GM19463 (cell line): ENCODE measurements around the gene TNFSF15.

Experiments used
- ATAC-seq: cut with Tn5 transposase; IDR thresholded peaks from one replicate; pipeline ENCODE4 v1.9.1; 2021; ENCODE audit warnings: mild to moderate bottlenecking, moderate library complexity; ENCODE audit not compliant: unreplicated experiment

Gene TNFSF15

DNA sequence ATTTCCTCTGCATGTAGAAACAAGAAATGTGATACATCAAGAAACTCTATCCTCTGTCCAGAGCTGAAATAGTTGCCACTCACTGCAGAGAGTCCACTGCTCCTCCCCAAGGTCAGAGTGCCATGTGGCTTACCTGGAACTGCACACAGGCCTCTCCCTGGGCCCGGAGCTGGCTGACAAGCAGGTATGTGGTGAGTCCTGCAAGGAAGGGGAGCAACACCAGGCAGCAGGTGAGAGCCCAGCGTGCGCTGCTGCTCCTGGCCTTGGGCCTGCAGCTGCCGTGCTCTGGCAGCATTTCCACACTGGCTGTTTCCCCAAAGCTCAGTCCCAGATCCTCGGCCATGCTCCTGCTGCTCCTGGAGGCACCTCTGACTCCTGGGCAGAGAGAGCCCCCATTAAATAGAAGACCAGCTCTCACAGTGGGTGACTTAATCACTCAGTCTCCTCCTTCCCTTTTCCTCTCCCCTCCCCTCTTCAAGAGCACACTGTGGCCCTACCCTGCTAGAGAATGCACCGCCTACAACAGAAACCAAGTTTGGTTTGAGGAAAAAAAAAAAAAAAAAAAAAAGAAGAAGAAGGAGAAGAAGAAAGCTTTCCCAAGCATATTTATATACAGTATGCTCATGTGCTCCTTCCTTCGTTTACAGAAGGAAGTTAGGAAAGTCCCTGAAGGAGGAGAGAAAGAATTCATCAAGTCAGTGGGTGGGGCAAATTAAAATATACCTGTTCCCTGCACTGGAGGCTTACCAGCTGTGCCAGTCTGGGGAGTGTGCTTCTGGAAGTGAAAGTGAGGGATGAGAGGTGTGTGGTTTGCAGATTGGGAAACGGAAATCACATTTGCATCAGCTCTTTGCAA is at the start of gene TNFSF15:
TNFSF15 (minus strand) TSS at position 370 of the 856 bp plus-strand sequence; CDS start at position 343, 27 bp downstream.
- peak; percentile 90 for ATAC-seq

DNA sequence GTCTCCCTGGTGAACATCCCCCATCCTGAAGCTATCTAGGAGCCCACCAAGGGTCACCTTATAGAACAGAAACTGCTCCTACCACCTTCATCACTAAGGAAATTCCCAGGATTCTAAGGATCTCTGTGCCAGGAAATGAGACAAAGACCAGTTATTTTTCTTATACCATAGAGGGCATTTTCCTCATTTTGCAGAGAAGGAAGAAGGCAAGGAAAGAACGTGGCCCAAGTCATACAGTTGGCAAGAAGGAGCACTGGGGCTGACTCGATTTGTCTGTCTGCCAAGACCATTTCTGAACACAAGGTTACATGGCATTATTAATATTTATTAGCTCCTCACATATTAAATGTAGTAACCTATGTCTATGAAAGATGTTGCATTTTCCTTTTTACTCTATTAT is 49.6 kb upstream of the TNFSF15 start:
- ATAC-seq = no peak

DNA sequence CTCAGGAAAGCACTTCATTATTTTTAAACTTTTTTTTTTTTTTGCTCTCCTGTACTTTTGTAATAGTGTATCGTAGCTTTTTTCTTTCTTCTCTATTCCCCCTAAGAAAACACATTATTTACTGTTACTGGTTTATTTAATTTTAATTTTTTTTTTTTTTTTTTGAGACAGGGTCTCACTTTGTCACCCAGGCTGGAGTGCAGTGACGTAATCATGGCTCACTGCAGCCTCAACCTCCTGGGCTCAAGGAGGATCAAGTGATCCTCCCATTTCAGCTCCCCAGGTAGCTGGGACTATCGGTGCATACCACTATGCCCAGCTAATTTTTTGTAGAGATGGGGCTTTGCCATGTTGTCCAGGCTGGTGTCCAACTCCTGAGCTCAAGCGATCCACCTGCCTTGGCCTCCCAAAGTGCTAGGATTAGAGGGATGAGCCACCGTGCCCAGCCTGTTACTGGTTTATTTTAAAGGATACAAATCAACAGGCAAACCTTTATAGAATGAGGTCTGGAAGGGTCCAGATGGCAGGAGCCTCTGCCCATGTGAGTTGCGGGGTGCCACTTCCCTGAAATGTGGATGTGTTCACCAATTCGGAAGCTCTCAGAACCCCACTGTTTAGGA is 49.0 kb upstream of the TNFSF15 start:
- no peak for ATAC-seq

DNA sequence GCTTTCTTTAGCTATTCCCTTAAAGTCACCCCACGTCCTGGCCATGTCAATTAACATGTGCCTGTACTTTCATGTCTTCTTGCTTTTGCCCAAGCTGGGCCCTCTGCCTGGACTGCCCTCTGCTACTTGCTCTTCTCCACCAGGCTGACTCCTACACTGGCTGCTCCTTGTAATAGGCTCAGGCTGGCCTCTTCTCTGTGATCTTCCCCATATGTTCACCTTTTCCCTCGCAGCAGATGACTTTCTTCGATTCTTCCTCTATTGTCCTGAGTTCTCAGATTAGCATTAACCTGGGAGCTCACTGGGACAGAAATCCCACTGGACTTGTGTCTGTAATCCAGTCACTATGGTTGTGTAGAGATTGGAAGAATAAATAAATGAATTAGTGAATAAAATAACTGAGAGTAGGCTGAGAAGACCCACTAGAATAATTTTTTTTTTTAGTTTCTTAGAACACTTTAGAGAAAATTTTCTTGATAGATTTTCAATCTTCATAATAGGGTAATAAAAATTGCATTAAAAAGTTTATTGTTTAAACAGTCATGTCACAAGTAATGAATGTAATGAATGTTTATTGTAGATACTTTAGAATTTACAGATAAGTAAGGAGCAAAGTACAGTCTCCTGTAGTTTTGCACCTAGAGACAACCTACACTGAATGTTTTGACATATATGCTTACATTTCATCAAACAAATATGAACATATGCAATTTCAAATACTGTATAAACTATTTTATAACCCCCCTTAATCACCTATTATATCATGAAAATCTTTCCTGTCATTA is 47.4 kb upstream of the TNFSF15 start:
- no peak for ATAC-seq

DNA sequence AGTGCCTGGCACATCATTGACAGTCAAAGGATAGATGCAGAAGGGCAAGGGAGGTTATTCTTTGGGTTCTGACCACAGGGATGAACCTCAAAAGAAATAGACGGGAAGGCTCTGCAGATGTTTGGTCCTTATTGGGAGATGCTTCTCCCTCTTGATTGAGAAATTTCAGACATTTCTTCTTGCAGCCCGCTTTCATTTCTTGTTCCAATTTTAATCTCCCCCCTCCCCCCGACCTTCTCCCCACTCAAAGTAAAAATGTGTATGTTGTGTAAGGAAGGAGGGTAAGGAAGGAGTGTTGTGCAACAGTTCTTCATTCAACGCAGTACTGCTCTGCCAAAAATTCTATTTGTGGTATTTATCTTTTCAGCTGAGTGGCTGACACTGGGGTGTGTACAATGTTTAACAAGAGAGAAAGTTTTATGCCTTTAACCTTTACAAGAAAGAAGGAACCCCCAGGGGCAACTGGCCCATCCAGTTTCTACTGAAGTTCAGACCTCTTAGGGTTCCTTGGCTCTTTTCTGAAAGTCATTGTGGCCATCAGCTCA is 46.3 kb upstream of the TNFSF15 start:
- ATAC-seq = no peak

DNA sequence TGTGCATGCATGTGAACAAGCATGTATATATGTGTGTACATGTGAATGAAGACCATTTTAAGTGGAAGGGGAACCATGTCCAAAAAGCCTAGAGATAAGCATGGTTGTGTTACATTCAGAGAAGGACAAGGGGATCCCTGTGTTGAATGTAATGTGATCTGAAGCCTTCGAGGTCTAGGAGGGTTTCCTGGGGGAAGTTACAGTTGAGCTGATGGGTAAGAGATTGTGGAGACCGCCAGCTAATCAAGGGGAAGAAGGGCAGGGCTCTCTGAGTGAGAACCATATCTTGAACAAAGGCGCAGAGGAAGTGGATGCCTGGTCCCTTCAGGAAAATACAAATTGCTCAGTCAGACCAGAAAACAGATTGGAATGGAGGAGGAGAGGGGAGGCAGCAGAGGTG is 45.5 kb upstream of the TNFSF15 start:
- ATAC-seq = no peak

DNA sequence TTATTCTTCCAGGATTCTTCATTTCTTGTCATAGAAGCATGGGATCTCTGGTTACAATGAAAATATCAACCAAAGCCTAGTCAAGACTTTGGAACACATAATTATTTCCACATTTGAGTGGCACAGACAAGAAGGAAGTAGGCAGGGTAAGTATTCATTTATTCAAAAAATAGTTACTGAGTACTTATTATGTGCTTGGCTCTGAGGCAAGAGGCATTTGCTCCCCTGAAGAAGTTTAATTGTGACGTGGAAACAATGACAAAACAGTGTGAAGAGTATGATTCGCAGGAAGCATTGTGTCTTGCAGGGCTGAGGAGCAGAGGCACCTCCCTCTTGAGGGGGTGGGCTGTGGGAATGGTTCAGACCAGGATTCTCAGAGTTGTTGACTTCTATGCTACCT is 45.0 kb upstream of the TNFSF15 start:
- no peak for ATAC-seq

DNA sequence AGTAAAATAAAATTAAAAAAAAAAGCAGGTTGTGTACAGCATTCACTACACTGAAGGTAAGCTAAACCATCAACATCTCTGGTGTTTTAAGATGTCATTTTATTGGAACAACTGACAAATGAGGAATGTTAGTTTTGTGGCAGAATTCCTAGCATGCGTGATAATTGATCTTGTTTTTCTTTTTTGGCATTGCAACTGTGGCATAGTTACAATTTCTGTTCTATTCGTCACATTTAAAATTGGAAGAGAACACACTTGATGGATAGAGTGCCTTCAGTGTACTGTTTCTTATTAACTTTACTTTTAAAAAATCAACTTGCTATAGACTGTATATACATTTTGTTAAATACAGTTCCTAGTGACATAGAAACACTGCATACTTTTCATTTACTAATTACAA is 43.6 kb upstream of the TNFSF15 start:
- ATAC-seq = no peak

DNA sequence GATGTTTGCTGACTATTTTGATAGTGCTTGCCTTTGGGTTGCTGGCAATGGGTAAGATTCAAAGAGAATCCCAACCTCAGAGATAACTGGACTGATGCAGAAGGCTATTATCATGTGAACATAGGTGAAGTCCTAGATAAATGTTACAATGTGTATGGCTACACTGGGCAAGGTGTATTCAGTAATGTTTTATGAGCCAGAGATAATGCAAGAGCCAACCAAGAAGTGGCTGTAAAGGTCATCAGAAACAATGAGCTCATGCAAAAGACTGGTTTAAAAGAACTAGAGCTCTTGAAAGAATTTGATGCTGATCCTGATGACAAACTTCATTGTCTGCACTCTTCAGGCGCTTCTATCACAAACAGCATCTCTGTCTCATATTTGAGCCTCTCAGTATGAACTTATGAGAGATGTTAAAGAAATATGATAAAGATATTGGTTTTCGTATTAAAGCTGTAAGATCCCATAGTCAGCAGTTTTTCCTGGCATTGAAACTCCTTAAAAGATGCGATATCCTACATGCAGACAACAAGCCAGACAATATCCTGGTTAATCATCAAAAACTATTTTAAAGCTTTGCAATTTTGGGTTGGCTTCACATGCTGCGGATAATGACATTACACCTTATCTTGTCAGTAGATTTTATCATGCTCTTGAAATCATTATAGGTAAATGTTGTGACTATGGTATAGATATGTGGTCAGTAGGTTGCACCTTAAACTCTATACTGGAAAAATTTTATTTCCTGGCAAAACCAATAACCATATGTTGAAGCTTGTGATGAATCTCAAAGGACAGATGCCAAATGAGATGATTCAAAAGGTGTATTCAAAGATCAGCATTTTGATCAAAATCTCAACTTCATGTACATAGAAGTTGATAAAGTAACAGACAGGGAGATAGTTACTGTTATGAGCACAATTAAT is 41.9 kb upstream of the TNFSF15 start:
- no peak for ATAC-seq

DNA sequence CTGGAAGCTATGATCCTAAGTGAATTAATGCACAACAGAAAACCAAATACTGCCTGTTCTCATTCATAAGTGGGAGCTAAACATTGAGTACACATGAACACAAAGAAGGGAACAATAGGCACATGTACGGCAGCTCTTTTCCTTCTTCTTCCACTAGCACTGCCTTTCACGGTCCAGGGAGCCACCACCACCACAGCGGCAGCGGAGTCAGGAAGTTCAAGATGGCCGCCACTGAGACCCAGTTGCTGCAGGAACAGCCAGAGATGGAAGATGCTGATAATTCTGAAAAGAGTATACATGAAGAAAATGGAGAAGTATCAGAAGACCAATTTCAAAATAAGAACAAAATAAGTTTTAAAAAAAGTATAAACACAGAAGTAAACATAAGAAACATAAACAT is 39.5 kb upstream of the TNFSF15 start:
- no peak for ATAC-seq

DNA sequence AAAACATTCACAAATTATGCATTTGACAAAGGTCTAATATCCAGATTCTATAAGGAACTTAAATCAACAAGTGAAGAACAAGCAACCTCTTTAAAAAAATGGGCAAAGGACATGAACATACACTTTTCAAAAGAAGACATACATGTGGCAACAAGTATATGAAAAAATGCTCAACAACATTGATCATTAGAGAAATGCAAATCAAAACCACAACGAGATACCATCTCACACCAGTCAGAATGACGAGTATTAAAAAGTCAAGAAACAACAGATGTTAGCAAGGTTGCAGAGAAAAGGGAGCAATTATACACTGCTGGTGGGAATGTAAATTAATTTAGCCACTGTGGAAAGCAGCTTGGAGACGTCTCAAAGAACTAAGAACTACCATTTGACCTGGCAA is 38.9 kb upstream of the TNFSF15 start:
- ATAC-seq = no peak

DNA sequence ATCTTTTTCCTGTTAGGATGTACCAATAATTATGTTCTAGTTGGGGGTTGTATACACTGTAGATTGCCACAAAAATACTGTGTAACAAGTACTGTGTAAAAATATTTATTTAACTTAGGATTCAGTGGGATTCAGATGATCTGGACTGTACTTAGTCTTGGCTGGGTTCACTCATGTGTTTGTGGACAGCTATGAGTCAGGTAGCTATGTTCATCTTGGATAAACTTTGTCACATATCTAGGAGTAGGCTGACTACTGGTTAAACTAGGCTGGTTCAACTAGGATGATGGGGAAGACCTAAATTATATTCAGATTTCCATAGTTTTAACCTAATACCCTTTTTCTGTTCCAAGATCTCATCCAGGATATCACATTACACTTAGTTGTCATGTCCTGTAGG is 32.1 kb upstream of the TNFSF15 start:
- no peak for ATAC-seq

DNA sequence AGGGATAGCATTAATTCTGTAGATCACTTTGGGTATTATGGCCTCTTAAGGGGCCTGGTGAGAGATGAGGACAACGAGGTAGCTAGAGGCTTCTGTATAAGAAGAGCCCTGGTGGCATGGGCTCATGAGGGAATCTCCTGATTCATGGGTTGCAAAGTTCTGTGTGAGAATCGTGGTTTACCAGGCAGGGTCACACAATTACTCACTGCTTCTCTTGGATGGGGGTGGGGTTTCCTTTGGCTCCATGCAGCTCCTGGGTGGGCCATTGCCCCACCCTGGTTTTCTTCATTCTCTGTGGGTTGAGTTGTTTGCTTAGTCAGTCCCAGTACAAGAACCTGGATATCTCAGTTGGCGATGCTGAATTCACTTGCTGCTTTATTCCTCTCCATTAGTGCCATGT is 30.9 kb upstream of the TNFSF15 start:
- ATAC-seq = no peak

DNA sequence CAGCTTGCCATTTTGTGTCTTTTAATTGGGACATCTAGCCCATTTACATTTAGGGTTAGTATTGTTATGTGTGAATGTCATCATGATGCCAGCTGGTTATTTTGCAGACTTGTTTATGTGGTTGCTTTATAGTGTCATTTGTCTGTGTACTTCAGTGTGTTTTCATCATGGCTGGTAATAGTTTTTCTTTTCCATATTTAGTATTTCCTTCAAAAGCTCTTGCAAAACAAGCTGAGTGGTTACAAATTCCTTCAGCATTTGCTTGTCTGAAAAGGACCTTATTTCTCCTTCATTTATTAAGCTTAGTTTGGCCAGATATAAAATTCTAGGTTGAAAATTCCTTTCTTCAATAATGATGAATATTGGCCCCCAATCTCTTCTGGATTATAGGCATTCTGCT is 28.5 kb upstream of the TNFSF15 start:
- ATAC-seq = no peak

DNA sequence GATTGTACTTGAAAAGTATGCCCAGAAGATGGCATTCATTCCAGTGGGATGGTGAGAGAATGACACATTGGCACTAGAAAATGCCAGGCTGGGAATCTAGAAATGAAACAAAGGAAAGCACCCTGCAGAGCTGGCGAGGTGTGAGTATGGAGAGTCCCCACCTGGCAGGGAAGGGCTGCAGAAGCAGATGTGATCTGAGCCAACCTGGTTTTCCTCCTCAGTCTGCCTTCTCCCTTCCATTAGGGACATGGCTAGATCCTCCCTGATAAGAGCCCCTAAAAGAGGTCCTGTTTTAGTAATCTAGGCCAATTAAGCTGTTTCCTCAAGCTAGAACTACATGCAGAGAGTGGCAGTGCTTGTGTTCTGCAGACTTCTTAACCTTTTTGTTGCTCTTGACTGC is 24.7 kb upstream of the TNFSF15 start:
- no peak for ATAC-seq

DNA sequence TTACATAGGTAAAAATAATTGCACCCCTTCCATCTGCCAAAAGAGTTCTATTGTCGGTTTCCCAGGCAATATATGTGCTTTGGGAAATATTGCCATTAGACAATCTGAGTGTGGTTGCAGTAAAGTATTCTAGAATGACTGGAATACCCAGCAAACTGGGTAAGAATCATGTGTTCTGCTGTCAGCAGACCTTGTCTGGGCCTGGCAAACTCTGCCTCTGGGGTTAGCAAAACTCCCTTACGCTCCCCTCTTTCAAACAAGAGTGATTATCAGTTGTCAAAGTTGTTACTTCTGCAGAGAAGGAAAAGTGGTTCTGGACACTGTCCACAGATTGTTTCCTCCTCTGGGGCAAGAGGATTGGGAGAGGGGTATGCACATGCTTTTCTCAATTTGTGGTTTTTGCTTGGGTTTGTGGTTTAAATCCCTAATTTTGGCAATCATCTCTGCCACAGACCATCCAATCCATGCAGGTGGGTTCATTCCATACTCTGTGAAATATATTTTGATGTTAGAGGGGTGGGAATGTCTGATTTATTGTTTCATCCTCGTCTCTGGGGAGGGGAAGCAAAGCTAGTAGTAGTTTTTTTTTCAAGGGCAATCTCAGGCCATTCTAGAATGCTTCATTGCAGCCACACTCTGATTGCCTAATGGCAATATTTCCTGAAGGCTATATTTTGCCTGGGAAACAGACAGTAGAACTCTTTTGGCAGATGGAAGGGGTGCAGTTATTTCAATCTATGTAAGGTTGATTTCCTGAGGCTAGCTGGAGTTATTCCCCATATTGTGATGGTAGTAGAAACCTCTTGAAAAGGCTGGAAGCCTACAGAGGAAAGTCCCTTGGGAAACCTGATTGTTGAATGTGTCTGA is 24.0 kb upstream of the TNFSF15 start:
- no peak for ATAC-seq

DNA sequence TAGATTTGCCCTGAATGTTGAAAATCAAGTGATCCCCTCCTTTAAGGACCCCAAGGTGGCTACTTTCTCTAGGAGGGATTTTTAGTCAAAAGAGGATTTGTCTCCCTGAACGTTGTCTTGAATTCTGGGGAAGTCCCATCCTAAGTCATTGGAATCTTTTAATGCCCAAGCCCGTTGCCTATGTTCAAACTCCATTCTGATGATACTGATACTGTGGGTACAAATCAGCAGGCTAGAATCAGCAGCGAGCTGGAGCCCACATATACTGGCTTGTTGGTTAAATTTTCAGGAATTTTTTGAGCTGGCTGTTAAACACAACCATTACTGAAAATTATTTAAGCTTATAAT is 22.4 kb upstream of the TNFSF15 start:
- ATAC-seq = no peak

DNA sequence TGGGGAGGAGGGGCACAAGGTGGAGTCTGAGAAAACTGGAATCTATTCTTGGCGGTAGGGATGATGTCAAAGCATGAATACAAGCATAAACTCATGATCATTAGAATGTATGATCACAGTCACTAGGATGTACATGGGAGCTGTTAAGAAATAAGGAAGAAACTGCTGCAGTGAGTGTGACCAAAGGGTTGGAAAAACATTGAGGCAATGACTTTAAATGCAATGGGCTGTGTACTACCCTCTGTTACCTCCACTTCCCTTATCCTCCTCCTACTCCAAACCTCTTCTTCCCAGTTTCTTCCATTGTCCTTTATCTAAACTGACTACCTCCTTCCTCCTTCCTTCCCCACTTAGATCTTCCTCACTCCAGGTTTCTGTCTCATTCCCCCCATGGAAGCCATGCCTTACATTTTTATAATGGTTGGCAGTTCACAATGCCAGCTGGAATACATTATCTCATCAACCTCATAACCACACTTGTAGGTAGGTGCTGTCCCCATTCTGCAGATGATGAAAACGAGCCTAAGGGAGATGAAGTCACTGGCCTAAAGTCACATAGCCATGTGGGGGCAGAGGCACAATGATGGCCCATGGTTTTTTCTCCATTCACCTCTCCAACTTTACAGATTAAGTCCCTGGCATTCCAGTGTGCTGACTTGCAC is 21.9 kb upstream of the TNFSF15 start:
- ATAC-seq = no peak

DNA sequence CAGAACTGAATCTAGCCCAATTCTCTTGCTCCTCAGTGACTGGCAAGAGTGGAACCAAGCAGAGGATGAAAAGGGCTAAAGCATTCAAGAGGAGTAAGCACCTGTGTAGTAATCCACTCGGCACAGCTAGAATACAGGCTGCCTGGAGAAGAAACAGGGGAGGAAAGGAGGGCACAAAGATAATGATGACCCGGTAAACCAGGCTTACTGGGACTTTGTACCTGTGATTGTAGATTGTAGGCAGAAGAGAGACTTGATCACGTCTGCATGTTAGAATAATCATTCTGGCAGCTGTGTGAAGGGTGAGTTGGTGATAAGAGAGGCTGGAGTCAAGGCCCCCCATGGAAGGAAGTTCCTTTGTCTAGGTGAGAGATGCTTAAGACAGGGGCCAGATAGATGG is 20.6 kb upstream of the TNFSF15 start:
- no peak for ATAC-seq
